Stimulated activated CD8-positive, alpha-beta memory T cell treated with anti-CD3 and anti-CD28 coated beads, Interleukin-12 subunit alpha, Interleukin-12 subunit beta, amount 100 ng/mL, for 4 hours (primary cell): ENCODE results near the gene BAZ1A.
"Not testable (repeated sequence)": the region's sequence is repeated elsewhere in the genome, so short reads cannot be mapped to it uniquely, and the experiment has no call there.

Experiments used
- DNase-seq: peaks from one replicate; pipeline ENCODE4 v3.0.0-alpha.2; 2020; ENCODE audit warnings: low read depth

The BAZ1A gene

GRCh38 chr14:34785223-34786006 lies 89.7 kb downstream of the BAZ1A start:
- DNase-seq = no peak

GRCh38 chr14:34782031-34782430 lies 93.1 kb downstream of the BAZ1A start:
- no peak for DNase-seq

- DNase-seq = no peak
Measured at GRCh38 chr14:34781242-34781641, 93.9 kb downstream of the BAZ1A start.

- DNase-seq = no peak
Measured at GRCh38 chr14:34780646-34781045, 94.5 kb downstream of the BAZ1A start.

GRCh38 chr14:34778744-34779143 lies 96.4 kb downstream of the BAZ1A start:
- DNase-seq = no peak

- no peak for DNase-seq
Measured at GRCh38 chr14:34776611-34777010, 98.5 kb downstream of the BAZ1A start.

GRCh38 chr14:34775922-34776321 lies 99.2 kb downstream of the BAZ1A start:
- DNase-seq = no peak

GRCh38 chr14:34775342-34775741 lies 99.8 kb downstream of the BAZ1A start:
- no peak for DNase-seq

GRCh38 chr14:34770901-34771300 lies 104.3 kb downstream of the BAZ1A start:
- no peak for DNase-seq

- DNase-seq = no peak
Measured at GRCh38 chr14:34766606-34767005, 108.6 kb downstream of the BAZ1A start.

GRCh38 chr14:34766060-34766459 lies 109.1 kb downstream of the BAZ1A start:
- no peak for DNase-seq

GRCh38 chr14:34755215-34755614 lies 119.9 kb downstream of the BAZ1A start:
- no peak for DNase-seq

GRCh38 chr14:34754687-34755086 lies 120.5 kb downstream of the BAZ1A start:
- no peak for DNase-seq

- no peak for DNase-seq
Measured at GRCh38 chr14:34750670-34751069, 124.5 kb downstream of the BAZ1A start.

GRCh38 chr14:34750233-34750632 lies 124.9 kb downstream of the BAZ1A start:
- DNase-seq = no peak

- no peak for DNase-seq
Measured at GRCh38 chr14:34749408-34749807, 125.8 kb downstream of the BAZ1A start.

GRCh38 chr14:34742270-34743115 lies 132.7 kb downstream of the BAZ1A start:
- DNase-seq = no peak

GRCh38 chr14:34741840-34742239 lies 133.3 kb downstream of the BAZ1A start:
- no peak for DNase-seq

- DNase-seq = not testable (repeated sequence)
Measured at GRCh38 chr14:34740139-34740538, 135.0 kb downstream of the BAZ1A start.

- not testable (repeated sequence) for DNase-seq
Measured at GRCh38 chr14:34737079-34737478, 138.1 kb downstream of the BAZ1A start.

- no peak for DNase-seq
Measured at GRCh38 chr14:34733245-34733644, 141.9 kb downstream of the BAZ1A start.

GRCh38 chr14:34732802-34733201 lies 142.4 kb downstream of the BAZ1A start:
- no peak for DNase-seq

- no peak for DNase-seq
Measured at GRCh38 chr14:34723867-34724266, 151.3 kb downstream of the BAZ1A start.
